Camera-type eye (tissue), 1 donor: ENCODE measurements around the gene ZNF85. TPM values are rescaled to one million over a fixed set of nuclear protein-coding genes. Genes with fewer than 3 reads are reported as not detected.

Experiments
- total RNA-seq: library from RNA; depleted of rRNA; stranded (reverse); fragments of >200 nt; gene quantifications from one replicate; pipeline ENCODE4 v1.2.3, GENCODE V29; 2014

Gene ZNF85
- total RNA-seq = 16.5 TPM

DNA sequence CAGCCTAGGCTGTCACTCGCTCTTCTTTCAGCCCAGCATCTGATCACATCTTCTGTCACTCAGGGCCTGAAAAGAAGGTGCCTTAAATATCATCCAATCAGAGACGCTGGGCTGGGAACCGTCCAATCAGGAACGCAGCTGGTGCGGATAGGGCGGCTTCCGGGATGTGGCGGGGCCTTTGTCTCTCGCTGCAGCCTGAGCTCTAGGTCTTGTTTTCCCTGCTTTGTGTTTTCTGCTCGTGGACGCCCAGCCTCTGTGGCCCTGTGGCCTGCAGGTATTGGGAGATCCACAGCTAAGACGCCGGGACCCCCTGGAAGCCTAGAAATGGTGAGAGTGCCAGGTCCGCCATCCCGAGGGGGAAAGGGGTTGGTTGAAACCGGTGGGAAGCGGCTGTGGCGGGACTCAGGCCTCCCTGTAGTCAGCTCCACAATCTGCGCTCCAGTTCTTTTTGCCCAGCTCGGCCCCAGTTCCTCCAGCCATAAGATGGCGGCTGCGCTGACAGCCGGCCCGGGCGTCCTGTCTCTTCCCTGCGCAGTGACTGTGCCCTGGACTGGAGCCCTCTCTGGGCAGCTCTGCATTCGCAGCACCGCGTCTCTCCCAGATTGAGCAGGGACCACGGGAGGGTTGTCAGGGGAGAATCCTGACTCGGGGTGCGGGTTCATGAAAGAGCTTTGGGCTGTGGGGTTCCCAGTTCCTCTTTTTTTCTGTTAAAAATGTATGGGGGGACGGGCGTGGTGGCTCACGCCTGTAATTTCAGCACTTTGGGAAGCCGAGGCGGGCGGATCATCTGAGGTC, at the start of gene ZNF85:
ZNF85 (plus strand) TSS at position 175 of the 795 bp plus-strand sequence; CDS start at position 325, 150 bp downstream.

Other genes with a start within 250 kb of the ZNF85 start
- 17.3 TPM for gene ZNF66, start 146.9 kb upstream of the ZNF85 start, total RNA-seq
- 29.2 TPM for gene ZNF430, start 97.4 kb downstream of the ZNF85 start, total RNA-seq
- gene ZNF714, start 159.0 kb downstream of the ZNF85 start, total RNA-seq = 38.6 TPM
- 30.1 TPM for gene ZNF431, start 218.8 kb downstream of the ZNF85 start, total RNA-seq